Activated CD4-positive, alpha-beta T cell treated with anti-CD3 and anti-CD28 coated beads for 1 hour (primary cell): ENCODE data around the gene IPO4.

Experiments used
- DNase-seq: peaks from one replicate; pipeline ENCODE4 v3.0.0-alpha.2; 2020

IPO4 gene

GRCh38 chr14:24172261-24172860 lies 16.3 kb downstream of the IPO4 start:
- no peak for DNase-seq

- peak; percentile 51 for DNase-seq
Measured at GRCh38 chr14:24171422-24172260, 17.0 kb downstream of the IPO4 start, which contains the start of gene REC8. TSS of gene REC8 (plus strand) at chr14:24172080. CDS start at chr14:24172553, 473 bp downstream.

DNA sequence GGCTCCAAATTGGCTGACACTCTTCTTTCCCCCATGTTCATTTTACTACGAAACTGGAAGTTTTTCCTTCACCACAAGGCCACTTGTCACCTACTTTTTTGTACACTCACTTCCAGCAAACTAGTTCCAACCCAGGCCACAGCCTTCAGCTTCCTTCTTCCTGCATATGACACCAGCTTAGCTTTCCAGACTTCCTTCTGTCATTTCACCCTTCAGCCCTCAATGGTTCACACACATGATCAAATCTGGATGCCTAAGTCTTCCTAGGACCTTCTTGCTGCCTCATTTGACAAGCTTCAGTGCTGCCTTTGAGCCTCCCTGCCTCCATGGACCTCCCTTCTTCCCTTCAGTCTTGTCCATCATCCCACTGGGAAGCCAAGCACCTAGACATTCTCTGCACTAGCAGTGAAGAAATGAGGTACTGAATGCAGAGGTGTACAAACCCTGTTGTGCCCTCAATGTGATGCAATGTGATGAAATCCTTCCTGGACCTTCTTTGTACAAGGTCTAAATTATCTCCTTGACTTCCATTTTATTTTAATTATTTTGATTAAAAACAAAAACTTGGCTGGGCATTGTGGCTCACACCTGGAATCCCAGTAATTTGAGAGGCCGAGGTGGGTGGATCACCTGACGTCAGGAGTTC lies 21.0 kb downstream of the IPO4 start:
- no peak for DNase-seq

DNA sequence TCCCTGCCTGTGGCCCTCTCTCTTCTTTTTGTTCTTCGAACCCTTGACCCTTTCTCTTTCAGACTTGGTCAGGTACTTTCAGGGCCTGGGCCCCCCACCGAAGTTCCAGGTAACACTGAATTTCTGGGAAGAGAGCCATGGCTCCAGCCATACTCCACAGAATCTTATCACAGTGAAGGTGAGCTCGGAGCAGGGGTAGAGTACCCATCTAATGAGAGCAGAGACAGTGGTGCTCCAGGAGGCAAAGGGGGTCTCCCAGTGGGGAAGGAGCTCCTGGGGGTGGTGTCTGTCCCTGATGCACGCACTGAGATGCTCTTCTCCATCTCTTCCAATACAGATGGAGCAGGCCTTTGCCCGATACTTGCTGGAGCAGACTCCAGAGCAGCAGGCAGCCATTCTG lies 22.8 kb downstream of the IPO4 start:
- DNase-seq, result no peak

- DNase-seq, result no peak
Measured at GRCh38 chr14:24164518-24164991, 24.1 kb downstream of the IPO4 start.

- no peak for DNase-seq
Measured at GRCh38 chr14:24162093-24162492, 26.5 kb downstream of the IPO4 start.

DNA sequence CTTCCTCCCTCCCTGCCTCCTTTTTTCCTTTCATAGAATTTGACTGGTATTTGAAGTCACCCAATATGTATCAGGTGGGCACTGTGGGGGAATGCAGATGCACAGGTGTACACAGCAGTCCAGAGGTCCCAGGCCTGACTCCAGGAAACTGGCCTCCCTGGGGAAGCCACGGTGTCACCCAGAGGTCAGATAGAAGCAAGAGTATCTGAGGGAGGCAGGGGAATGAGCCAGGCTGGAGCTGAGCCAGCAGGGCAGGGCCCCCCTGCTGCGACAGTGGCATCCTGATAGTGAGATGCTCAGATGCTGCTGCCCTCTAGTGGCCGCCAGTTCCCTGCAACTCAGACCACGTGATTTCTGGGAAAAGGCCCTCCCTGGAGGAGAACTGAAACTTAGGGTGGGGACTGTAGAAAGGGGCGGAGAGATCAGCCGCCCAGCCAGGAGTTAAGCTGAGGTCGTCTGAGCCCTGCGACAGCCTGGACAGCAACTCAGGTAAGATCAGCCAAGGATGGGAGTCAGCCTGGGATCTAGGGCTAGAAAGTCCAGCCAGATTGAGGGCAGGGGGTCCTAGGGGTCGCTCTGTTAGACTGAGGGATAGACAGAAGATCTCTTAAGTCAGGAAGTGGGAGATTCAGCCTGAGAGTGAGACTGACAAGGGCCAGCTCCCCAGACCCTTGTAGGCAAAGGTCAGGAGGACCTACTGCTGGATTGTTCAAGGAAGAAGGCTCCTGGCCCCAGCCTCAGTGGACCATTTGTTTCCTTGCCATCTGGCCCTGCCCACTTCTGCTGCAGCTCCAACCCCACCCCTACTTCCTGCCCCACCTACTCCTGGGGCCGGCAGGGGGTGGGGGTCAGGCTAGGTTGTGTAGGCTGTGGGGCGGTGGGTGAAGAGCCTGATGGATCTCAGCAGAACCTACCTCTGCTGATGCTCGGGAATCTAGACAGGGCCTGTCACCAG lies 27.5 kb downstream of the IPO4 start, which contains the start of gene IRF9:
Gene IRF9, plus strand, starts transcription at position 416 of the 955 bp plus-strand sequence. CDS start 880 bp downstream, outside the sequence.
- DNase-seq, result peak; percentile 99

DNA sequence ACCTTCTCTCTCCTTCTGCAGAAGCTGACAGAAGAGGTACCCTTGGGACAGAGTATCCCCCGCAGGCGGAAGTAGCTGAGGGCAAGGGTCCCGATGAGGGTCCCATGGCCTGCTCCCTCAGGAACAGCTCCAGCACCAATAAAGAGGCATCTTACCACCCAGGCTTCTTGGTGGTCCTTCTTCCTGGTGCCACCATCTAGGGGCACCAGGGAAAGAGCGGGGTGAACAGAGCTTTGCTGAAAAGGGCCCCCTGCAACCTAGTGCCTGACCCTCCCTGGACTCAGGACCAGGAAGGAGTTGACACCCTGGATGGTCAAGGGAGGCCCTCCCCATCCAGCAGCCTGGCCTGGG lies 28.1 kb downstream of the IPO4 start:
- DNase-seq, result no peak

DNA sequence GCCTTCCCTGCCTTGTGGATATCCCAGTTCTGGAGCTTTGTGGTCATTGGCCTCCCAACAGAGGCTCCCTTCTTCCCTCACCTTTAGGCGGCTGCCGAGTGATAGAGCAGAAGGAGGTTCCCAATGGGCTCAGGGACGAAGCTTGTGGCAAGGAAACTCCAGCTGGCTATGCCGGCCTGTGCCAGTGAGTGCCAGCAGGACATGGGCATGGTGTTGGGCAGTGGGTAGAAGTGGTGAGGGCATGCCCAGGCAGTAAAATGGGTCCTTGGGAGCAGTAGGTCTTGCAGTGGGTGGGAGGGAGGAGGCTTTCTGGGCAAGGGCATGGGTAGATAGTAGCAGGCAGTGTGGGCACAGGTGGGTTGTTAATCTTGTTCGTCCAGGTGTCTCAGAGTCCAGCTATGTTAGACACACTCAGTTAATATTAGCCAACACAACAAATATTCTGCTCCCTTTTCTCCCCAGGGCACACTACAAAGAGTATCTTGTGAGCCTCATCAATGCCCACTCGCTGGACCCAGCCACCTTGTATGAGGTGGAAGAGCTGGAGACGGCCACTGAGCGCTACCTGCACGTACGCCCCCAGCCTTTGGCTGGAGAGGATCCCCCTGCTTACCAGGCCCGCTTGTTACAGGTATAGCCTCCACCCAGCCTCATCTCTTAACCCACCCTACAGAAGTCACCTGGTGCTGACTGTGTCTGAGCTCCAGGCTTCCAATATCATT lies 28.7 kb downstream of the IPO4 start:
- no peak for DNase-seq

- DNase-seq, result no peak
Measured at GRCh38 chr14:24157331-24157730, 31.3 kb downstream of the IPO4 start.

DNA sequence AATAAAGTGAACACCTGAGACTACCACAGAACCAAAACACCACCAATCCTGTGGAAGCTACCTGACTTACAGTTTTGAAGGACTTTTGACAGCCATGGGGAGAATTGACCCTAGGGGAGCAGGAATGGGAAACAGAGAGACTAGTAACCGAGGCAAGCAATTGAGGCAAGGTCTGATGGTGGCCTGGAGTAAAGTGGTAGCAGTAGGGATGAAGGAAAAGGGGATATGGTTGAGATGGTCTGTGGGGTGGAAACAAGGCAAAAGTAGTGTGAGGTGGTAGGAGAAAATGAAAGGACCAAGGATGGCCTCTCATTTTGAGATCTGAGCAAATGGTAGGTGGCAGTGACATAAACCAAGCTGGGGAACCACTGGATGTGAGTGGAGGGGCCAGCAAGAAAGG lies 31.8 kb downstream of the IPO4 start:
- no peak for DNase-seq

DNA sequence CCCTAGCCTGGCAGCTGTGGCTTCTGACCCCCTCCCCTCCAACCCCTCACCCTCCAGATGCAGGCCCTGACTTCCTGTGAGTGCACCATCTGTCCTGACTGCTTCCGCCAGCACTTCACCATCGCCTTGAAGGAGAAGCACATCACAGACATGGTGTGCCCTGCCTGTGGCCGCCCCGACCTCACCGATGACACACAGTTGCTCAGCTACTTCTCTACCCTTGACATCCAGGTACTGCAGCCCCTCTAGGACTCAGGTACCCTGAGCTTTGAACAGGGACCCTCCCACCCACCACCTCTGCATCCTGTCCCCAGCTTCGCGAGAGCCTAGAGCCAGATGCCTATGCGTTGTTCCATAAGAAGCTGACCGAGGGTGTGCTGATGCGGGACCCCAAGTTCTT lies 33.5 kb downstream of the IPO4 start:
- DNase-seq, result no peak

DNA sequence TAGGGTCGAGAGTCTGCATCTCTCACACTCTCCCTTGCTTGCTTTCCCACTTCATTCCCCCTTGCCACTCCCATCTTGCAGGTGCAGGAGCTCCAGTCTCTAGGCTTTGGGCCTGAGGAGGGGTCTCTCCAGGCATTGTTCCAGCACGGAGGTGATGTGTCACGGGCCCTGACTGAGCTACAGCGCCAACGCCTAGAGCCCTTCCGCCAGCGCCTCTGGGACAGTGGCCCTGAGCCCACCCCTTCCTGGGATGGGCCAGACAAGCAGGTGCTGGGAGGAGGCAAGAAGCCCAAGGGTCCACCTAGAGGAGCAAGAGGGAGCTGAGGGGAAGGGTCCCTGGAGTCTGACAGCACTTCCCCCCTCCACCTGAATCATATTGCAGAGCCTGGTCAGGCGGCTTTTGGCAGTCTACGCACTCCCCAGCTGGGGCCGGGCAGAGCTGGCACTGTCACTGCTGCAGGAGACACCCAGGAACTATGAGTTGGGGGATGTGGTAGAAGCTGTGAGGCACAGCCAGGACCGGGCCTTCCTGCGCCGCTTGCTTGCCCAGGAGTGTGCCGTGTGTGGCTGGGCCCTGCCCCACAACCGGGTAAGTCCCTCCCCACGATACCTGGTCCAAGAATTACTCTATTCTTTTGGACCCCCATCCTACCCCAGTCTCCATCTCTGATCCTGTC lies 37.1 kb downstream of the IPO4 start:
- DNase-seq, result no peak

GRCh38 chr14:24150993-24151392 lies 37.6 kb downstream of the IPO4 start:
- no peak for DNase-seq

DNA sequence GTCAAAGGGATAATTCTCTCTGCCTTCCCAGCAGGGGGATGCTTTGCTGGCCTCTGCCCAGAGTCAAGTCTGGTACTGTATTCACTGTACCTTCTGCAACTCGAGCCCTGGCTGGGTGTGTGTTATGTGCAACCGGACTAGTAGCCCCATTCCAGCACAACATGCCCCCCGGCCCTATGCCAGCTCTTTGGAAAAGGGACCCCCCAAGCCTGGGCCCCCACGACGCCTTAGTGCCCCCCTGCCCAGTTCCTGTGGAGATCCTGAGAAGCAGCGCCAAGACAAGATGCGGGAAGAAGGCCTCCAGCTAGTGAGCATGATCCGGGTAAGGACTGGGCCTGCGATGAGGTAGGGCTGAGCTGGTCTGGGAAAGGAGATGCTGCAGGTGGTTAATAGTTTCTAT lies 38.0 kb downstream of the IPO4 start:
- no peak for DNase-seq

DNA sequence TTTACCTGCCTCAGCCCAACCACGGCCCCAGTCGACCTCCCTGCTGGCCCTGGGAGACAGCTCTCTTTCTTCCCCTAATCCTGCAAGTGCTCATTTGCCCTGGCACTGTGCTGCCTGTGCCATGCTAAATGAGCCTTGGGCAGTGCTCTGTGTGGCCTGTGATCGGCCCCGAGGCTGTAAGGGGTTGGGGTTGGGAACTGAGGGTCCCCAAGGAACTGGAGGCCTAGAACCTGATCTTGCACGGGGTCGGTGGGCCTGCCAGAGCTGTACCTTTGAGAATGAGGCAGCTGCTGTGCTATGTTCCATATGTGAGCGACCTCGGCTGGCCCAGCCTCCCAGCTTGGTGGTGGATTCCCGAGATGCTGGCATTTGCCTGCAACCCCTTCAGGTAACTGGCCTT lies 38.6 kb downstream of the IPO4 start:
- no peak for DNase-seq

DNA sequence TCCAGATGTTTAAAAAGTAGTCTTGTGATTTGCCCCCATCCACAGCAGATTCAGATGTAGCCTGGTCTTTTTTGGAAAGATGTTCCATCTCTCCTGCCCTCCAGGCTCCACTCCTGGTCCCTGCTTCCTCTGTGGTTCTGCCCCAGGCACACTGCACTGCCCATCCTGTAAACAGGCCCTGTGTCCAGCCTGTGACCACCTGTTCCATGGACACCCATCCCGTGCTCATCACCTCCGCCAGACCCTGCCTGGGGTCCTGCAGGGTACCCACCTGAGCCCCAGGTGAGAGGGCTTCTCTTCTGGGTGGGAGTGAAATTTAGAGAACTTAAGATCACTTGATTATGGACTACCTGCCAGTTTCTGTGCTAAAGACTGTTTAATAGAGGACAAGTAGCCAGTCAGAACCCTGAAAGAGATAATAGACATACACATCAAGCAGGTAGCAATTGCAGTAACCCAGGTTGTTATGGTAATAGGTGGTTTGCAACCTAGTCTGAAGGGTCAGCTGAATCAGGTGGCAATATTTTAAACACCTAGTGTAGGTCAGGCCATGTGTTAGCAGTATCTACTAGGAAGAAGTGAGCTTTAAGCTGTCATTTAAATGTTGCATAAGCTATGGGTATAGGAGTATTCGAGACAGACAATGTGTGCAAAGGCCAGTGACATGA lies 39.2 kb downstream of the IPO4 start:
- no peak for DNase-seq

GRCh38 chr14:24147761-24148428 lies 40.7 kb downstream of the IPO4 start:
- DNase-seq, result no peak

- peak; percentile 94 for DNase-seq
Measured at GRCh38 chr14:24146978-24147760, 41.4 kb downstream of the IPO4 start, which contains the start of gene RNF31. TSS of gene RNF31 (plus strand) at chr14:24147498. CDS start at chr14:24147699, 201 bp downstream.
